Measurements from ENCODE around the gene NPHP4. TPM values are rescaled to one million over a fixed set of nuclear protein-coding genes. Genes with fewer than 3 reads are reported as not detected.

NPHP4 gene
- polyA plus RNA-seq, 1 donor (not counting 4 experiments of a cell fraction or from before 2014, with no cell fraction given): 3.7 TPM

- Histone ChIP-seq H3K27ac (ENCODE audit: control insufficient read depth, insufficient read depth, low read length) (no peak overlapping the region), H4K20me1 (ENCODE audit: control insufficient read depth, extremely low read depth, insufficient read depth, low read length) (peaks cover 2% of the 10 kb centered on the region), H3K4me3 (ENCODE audit: control insufficient read depth in 2 of 3, extremely low read depth in 1 of 3, insufficient read depth in 2 of 3, low read depth in 1 of 3, low read length in 3 of 3) (no peak overlapping the region), H3K36me3 (ENCODE audit: control insufficient read depth in 2 of 2, extremely low read depth in 1 of 2, insufficient read depth in 2 of 2, low read length in 2 of 2) (peaks cover 7 to 8% of the 10 kb centered on the region in 2 experiments), H3K79me2 (ENCODE audit: control insufficient read depth, insufficient read depth, low read length) (no peaks in the 10 kb centered on the region), H3K9ac (ENCODE audit: control insufficient read depth, extremely low read depth, insufficient read depth, low read length) (no peak overlapping the region), H3K4me1 (ENCODE audit: control insufficient read depth, extremely low read depth, insufficient read depth, low read length) (no peaks in the 10 kb centered on the region), H3K9me3 (ENCODE audit: control insufficient read depth, low read depth, low read length) (no peaks in the 10 kb centered on the region), H3K4me2 (ENCODE audit: control insufficient read depth, extremely low read depth, insufficient read depth, low read depth, low read length) (no peak overlapping the region), H3K27me3 (ENCODE audit: control insufficient read depth, extremely low read depth, insufficient read depth, low read length) (no peaks in the 10 kb centered on the region), H2AFZ (ENCODE audit: control insufficient read depth, low read length) (no peak overlapping the region), H3K9me1 (ENCODE audit: control insufficient read depth, extremely low read depth, insufficient read depth, low read length) (no peaks in the 10 kb centered on the region)
- dilution Hi-C loops (cut with MboI; ENCODE audit: extremely low pct_ligation_motif_present, low sequenced_read_pairs): no loop called here
- FAIRE-seq (no peak), DNase-seq (ENCODE audit: low read depth, low spot score) (no peak)
- TF ChIP-seq CTCF (optimal IDR thresholded peaks at IDR 0.05 in 1 of 3, IDR thresholded peaks at IDR 0.05 in 1 of 3, conservative IDR thresholded peaks at IDR 0.05 in 1 of 3; ENCODE audit: extremely low read depth in 1 of 3, insufficient read depth in 2 of 3, low read length in 3 of 3) (peak in 1 of 3 experiments; percentile 13), EZH2 (IDR thresholded peaks at IDR 0.05; ENCODE audit: low read length) (no peak)
Measured at GRCh38 chr1:5973771-5974170, 18.5 kb downstream of the NPHP4 start.

- FAIRE-seq: no peak
- H4K20me1 ChIP-seq (ENCODE audit: control insufficient read depth, extremely low read depth, insufficient read depth, low read length): no peaks in the 10 kb centered on the region
- TF ChIP-seq CTCF (optimal IDR thresholded peaks at IDR 0.05 in 1 of 3, IDR thresholded peaks at IDR 0.05 in 1 of 3, conservative IDR thresholded peaks at IDR 0.05 in 1 of 3; ENCODE audit: extremely low read depth in 1 of 3, insufficient read depth in 2 of 3, low read length in 3 of 3) (no peak), EZH2 (IDR thresholded peaks at IDR 0.05; ENCODE audit: low read length) (no peak)
- no peak overlapping the region for H3K27ac ChIP-seq (ENCODE audit: control insufficient read depth, insufficient read depth, low read length)
- H3K27me3 ChIP-seq (ENCODE audit: control insufficient read depth, extremely low read depth, insufficient read depth, low read length): no peaks in the 10 kb centered on the region
- peaks cover 8 to 11% of the 10 kb centered on the region in 2 experiments for H3K36me3 ChIP-seq (ENCODE audit: control insufficient read depth in 2 of 2, extremely low read depth in 1 of 2, insufficient read depth in 2 of 2, low read length in 2 of 2)
- no peaks in the 10 kb centered on the region for H3K9me1 ChIP-seq (ENCODE audit: control insufficient read depth, extremely low read depth, insufficient read depth, low read length)
- no peaks in the 10 kb centered on the region for H3K79me2 ChIP-seq (ENCODE audit: control insufficient read depth, insufficient read depth, low read length)
- dilution Hi-C loops (cut with MboI; ENCODE audit: extremely low pct_ligation_motif_present, low sequenced_read_pairs): no loop called here
- no peak overlapping the region for H2AFZ ChIP-seq (ENCODE audit: control insufficient read depth, low read length)
- H3K4me3 ChIP-seq (ENCODE audit: control insufficient read depth in 2 of 3, extremely low read depth in 1 of 3, insufficient read depth in 2 of 3, low read depth in 1 of 3, low read length in 3 of 3): no peak overlapping the region
- no peaks in the 10 kb centered on the region for H3K9me3 ChIP-seq (ENCODE audit: control insufficient read depth, low read depth, low read length)
- H3K4me2 ChIP-seq (ENCODE audit: control insufficient read depth, extremely low read depth, insufficient read depth, low read depth, low read length): no peak overlapping the region
- H3K4me1 ChIP-seq (ENCODE audit: control insufficient read depth, extremely low read depth, insufficient read depth, low read length): no peaks in the 10 kb centered on the region
- no peak overlapping the region for H3K9ac ChIP-seq (ENCODE audit: control insufficient read depth, extremely low read depth, insufficient read depth, low read length)
- DNase-seq (ENCODE audit: low read depth, low spot score): no peak
Measured at GRCh38 chr1:5972198-5972520, 20.1 kb downstream of the NPHP4 start.
